GM13977 (cell line): Measurements from ENCODE around the gene THOC2.

Source experiments
- DNase-seq: peaks from one replicate; pipeline ENCODE4 v3.0.0; 2012; ENCODE audit warnings: low spot score
- in situ Hi-C: fragments of 300-500 bp; cut with MboI; formaldehyde crosslinking; loops from one replicate; pipeline ENCODE4 v1.12.0; 2022; ENCODE audit warnings: low sequenced_read_pairs, low pct_unique_long_range_greater_than_20kb, mixed read lengths, inconsistent platforms; ENCODE audit not compliant: unreplicated experiment
- TF ChIP-seq, protein P1 (sequence below): IDR thresholded peaks from 2 replicates; pipeline ENCODE4 v1.5.1; 2012; ENCODE audit warnings: mild to moderate bottlenecking, control low read depth; ENCODE audit not compliant: insufficient read depth; ENCODE audit errors: extremely low read depth, missing control alignments

The THOC2 gene

GRCh38 chrX:123617007-123617406 lies 115.8 kb downstream of the THOC2 start:
- TF ChIP-seq, protein P1, sequence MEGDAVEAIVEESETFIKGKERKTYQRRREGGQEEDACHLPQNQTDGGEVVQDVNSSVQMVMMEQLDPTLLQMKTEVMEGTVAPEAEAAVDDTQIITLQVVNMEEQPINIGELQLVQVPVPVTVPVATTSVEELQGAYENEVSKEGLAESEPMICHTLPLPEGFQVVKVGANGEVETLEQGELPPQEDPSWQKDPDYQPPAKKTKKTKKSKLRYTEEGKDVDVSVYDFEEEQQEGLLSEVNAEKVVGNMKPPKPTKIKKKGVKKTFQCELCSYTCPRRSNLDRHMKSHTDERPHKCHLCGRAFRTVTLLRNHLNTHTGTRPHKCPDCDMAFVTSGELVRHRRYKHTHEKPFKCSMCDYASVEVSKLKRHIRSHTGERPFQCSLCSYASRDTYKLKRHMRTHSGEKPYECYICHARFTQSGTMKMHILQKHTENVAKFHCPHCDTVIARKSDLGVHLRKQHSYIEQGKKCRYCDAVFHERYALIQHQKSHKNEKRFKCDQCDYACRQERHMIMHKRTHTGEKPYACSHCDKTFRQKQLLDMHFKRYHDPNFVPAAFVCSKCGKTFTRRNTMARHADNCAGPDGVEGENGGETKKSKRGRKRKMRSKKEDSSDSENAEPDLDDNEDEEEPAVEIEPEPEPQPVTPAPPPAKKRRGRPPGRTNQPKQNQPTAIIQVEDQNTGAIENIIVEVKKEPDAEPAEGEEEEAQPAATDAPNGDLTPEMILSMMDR: no peak
- no peak for DNase-seq
- in situ Hi-C loops: no loop called here

DNA sequence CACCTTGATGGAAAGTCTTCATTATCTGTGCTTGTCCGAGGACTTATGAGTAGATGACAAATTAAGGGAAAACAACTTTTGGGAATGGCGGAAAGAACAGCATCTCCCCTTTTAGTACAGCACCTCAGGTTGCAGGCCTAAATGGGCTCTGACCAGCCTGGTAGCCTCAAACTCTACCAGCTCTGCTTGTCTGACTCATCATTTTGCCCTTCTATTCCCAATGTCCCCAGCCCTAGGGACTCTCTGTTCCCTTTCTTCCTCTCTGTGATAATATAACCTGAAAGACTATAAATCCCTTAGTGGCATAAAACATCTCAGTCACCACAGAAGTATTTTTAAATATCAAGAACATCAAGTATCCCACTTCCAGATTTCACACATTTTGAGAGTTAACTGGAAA lies 121.9 kb downstream of the THOC2 start:
- TF ChIP-seq, protein P1: no peak

DNA sequence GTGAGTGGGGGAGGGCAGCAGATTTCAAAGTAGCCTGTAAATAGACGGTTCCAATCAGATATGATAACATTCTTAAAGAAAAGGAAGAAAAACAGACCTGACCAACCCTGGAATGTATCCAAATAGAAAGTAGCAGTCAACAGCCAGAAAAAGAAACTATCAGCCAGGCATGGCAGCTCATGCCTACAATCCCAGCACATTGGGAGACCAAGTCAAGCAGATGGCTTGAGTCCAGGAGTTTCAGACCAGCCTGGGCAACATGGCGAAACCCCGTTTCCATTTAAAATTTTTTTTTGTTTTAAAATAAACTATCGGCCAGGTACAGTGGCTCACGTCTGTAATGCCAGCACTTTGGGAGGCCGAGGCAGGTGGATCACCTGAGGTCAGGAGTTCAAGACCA lies 125.0 kb downstream of the THOC2 start:
- in situ Hi-C loops: no loop called here
- no peak for DNase-seq
- TF ChIP-seq, protein P1: no peak

More for the DNA sequence above, 121.9 kb downstream of the THOC2 start:
- DNase-seq: no peak
- in situ Hi-C loops: no loop called here

- no peak for DNase-seq
- TF ChIP-seq, protein P1: no peak
- in situ Hi-C loops: no loop called here
Measured at GRCh38 chrX:123607270-123607669, 125.6 kb downstream of the THOC2 start.

GRCh38 chrX:123603491-123603890 lies 129.4 kb downstream of the THOC2 start:
- in situ Hi-C loops: no loop called here
- DNase-seq: no peak
- TF ChIP-seq, protein P1: no peak

DNA sequence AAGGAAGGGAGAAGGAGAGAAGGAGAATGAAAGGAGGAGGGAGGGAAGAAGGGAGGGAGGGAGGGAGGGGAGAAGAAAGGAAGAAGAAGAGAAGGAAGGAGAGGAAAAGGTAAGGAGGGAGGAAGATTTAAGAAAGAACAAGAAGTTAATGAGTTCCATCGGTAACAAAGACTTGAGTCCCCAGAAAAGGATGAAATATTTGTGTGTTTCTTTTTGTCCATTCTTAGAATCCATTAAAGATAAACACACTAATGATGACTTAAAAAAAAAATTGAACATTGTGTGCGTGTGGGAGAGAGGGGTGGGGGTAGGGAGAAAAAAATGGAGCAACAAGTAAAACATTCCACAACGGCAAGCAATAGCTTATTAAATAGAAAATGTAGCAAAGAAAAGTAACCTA lies 131.4 kb downstream of the THOC2 start:
- no peak for DNase-seq
- TF ChIP-seq, protein P1: no peak
- in situ Hi-C loops: no loop called here

- DNase-seq: no peak
- TF ChIP-seq, protein P1: no peak
- in situ Hi-C loops: no loop called here
Measured at GRCh38 chrX:123600181-123600580, 132.7 kb downstream of the THOC2 start.
